Activated B cell treated with CpG ODN at 0.5 μM for 24 hours (primary cell): ENCODE data around the gene EIF4E3. TPM values are rescaled to one million over a fixed set of nuclear protein-coding genes. Genes with fewer than 3 reads are reported as not detected.

Experiments
- ATAC-seq: fragments of 200-7000 bp; cut with Tn5 transposase; one replicate; pipeline ENCODE4 v1.10.0; 2021; ENCODE audit warnings: low read depth, mild to moderate bottlenecking, moderate library complexity
- CTCF ChIA-PET: fragments of 350-600 bp; sonication (Branson Sonifier 250); formaldehyde crosslinking; loops from one replicate; lab custom pipeline; 2021; ENCODE audit warnings: antibody characterized with exemption; lab: Charles Lee
- POLR2A ChIA-PET: fragments of 350-600 bp; sonication (Branson Sonifier 250); formaldehyde crosslinking; loops from one replicate; lab custom pipeline; 2021; ENCODE audit warnings: antibody characterized with exemption; lab: Charles Lee
- DNase-seq: peaks from one replicate; pipeline ENCODE4 v3.0.0; 2022
- H3K27ac Mint-ChIP-seq: one replicate; pipeline ENCODE4 v1.8.0; 2020; ENCODE audit warnings: mixed read lengths
- H3K27me3 Mint-ChIP-seq: one replicate; pipeline ENCODE4 v1.8.0; 2021; ENCODE audit warnings: mixed read lengths
- H3K36me3 Mint-ChIP-seq: one replicate; pipeline ENCODE4 v1.8.0; 2021; ENCODE audit warnings: low read depth, mixed read lengths
- H3K4me1 Mint-ChIP-seq: one replicate; pipeline ENCODE4 v1.8.0; 2021; ENCODE audit warnings: mixed read lengths
- H3K4me3 Mint-ChIP-seq: one replicate; pipeline ENCODE4 v1.8.0; 2020; ENCODE audit warnings: mild to moderate bottlenecking, mixed read lengths
- H3K9me3 Mint-ChIP-seq: one replicate; pipeline ENCODE4 v1.8.0; 2020; ENCODE audit warnings: mixed read lengths
- CTCF ChIP-seq: fragments of 200-600 bp; IDR thresholded peaks from one replicate; pipeline ENCODE4 v1.8.0; 2022; ENCODE audit warnings: antibody characterized with exemption, mild to moderate bottlenecking
- intact Hi-C: fragments of 100-400 bp; cut with micrococcal nuclease; formaldehyde crosslinking; loops from one replicate; pipeline ENCODE4 v1.15.1; 2024
- total RNA-seq: library from RNA; stranded (reverse); gene quantifications from 2 replicates; pipeline ENCODE4 v1.2.3, GENCODE V29; 2022

Gene EIF4E3
- total RNA-seq, 1 donor from 2014 or later, result 2.0 TPM

- Mint-ChIP-seq H3K4me3 (no peak overlapping the region), H3K27ac (no peak overlapping the region), H3K4me1 (no peaks in the 10 kb centered on the region), H3K36me3 (no peaks in the 10 kb centered on the region), H3K27me3 (peaks cover under 1% of the 10 kb centered on the region), H3K9me3 (no peaks in the 10 kb centered on the region)
- intact Hi-C loops, result no loop called here
- DNase-seq (no peak), ATAC-seq (no peak)
- CTCF ChIA-PET, result no interaction called here
- no peak for TF ChIP-seq CTCF
- POLR2A ChIA-PET, result no interaction called here
These were observed 53.9 kb downstream of the EIF4E3 start for GRCh38 chr3:71671216-71671845.

- Mint-ChIP-seq H3K36me3 (no peaks in the 10 kb centered on the region), H3K4me3 (no peak overlapping the region), H3K4me1 (no peaks in the 10 kb centered on the region), H3K9me3 (peaks cover 4% of the 10 kb centered on the region), H3K27ac (no peak overlapping the region), H3K27me3 (peaks cover 14% of the 10 kb centered on the region)
- POLR2A ChIA-PET, result no interaction called here
- no peak for ATAC-seq
- no peak for TF ChIP-seq CTCF
- no peak for DNase-seq
- intact Hi-C loops, result no loop called here
- CTCF ChIA-PET, result no interaction called here
These were observed 62.6 kb downstream of the EIF4E3 start for GRCh38 chr3:71662568-71662967.

- Mint-ChIP-seq H3K9me3 (peaks cover 4% of the 10 kb centered on the region), H3K27me3 (peaks cover 14% of the 10 kb centered on the region), H3K36me3 (no peaks in the 10 kb centered on the region), H3K27ac (no peak overlapping the region), H3K4me1 (no peaks in the 10 kb centered on the region), H3K4me3 (no peak overlapping the region)
- no peak for ATAC-seq
- intact Hi-C loops, result no loop called here
- TF ChIP-seq CTCF, result no peak
- POLR2A ChIA-PET, result no interaction called here
- CTCF ChIA-PET, result no interaction called here
- DNase-seq, result no peak
These were observed 63.1 kb downstream of the EIF4E3 start for GRCh38 chr3:71662056-71662455.

GRCh38 chr3:71659864-71660591 lies 65.2 kb downstream of the EIF4E3 start:
- CTCF ChIA-PET, result interaction anchor here (1.2 kb wide), 1 partner anchor 21 kb away, joined by 4 read pairs; no protein-coding TSS in a partner anchor
- DNase-seq, result no peak
- no peaks in the 10 kb centered on the region for H3K9me3 Mint-ChIP-seq
- H3K4me3 Mint-ChIP-seq, result no peak overlapping the region
- intact Hi-C loops, result loop anchor here (10.0 kb wide), 2 partner anchors 945 to 1715 kb away; no protein-coding TSS in a partner anchor
- ATAC-seq, result no peak
- POLR2A ChIA-PET, result no interaction called here
- H3K27me3 Mint-ChIP-seq, result peaks cover 6% of the 10 kb centered on the region
- TF ChIP-seq CTCF, result no peak
- no peaks in the 10 kb centered on the region for H3K36me3 Mint-ChIP-seq
- no peaks in the 10 kb centered on the region for H3K4me1 Mint-ChIP-seq
- no peak overlapping the region for H3K27ac Mint-ChIP-seq

- no peaks in the 10 kb centered on the region for H3K4me1 Mint-ChIP-seq
- H3K36me3 Mint-ChIP-seq, result no peaks in the 10 kb centered on the region
- peaks cover 2% of the 10 kb centered on the region for H3K27me3 Mint-ChIP-seq
- TF ChIP-seq CTCF, result no peak
- H3K9me3 Mint-ChIP-seq, result no peaks in the 10 kb centered on the region
- ATAC-seq (no peak), DNase-seq (no peak)
- H3K4me3 Mint-ChIP-seq, result no peak overlapping the region
- POLR2A ChIA-PET, result no interaction called here
- no peak overlapping the region for H3K27ac Mint-ChIP-seq
- intact Hi-C loops, result loop anchor here (10.0 kb wide), 2 partner anchors 943 to 1713 kb away; no protein-coding TSS in a partner anchor
- CTCF ChIA-PET, result no interaction called here
These were observed 67.2 kb downstream of the EIF4E3 start for GRCh38 chr3:71657831-71658530.
